ENCODE measurements around the gene MICALL1.

GRCh38 chr22:37985751-37986281 lies 79.7 kb downstream of the MICALL1 start:
- no peak for TF ChIP-seq SP1 (CRISPR knock-in tag; conservative IDR thresholded peaks at IDR 0.05)
- no peak for TF ChIP-seq CTCF (IDR thresholded peaks at IDR 0.05)
- no peak for TF ChIP-seq USF2 (CRISPR knock-in tag; IDR thresholded peaks at IDR 0.05)
- TF ChIP-seq CREB1 (CRISPR knock-in tag; IDR thresholded peaks at IDR 0.05) = no peak
- no peak for TF ChIP-seq FOXP1 (CRISPR knock-in tag; IDR thresholded peaks at IDR 0.05; ENCODE audit: borderline replicate concordance)
- TF ChIP-seq SOX15 (CRISPR knock-in tag; IDR thresholded peaks at IDR 0.05) = no peak
- TF ChIP-seq GTF2I (CRISPR knock-in tag; conservative IDR thresholded peaks at IDR 0.05) = no peak
- TF ChIP-seq TEAD1 (CRISPR knock-in tag; IDR thresholded peaks at IDR 0.05) = no peak
- no peak for TF ChIP-seq MAX (CRISPR knock-in tag; IDR thresholded peaks at IDR 0.05)
- no peak for TF ChIP-seq CBFB (CRISPR knock-in tag; IDR thresholded peaks at IDR 0.05; ENCODE audit: low read depth)
- TF ChIP-seq ZNF317 (CRISPR knock-in tag; IDR thresholded peaks at IDR 0.05; ENCODE audit: borderline replicate concordance, low read depth) = no peak
- TF ChIP-seq ARID4B (CRISPR knock-in tag; IDR thresholded peaks at IDR 0.05; ENCODE audit: borderline replicate concordance) = no peak

Data from WTC11 (cell line).